GM19035 (cell line): Measurements from ENCODE around the gene SATB2.

Experiments
- ATAC-seq: cut with Tn5 transposase; IDR thresholded peaks from one replicate; pipeline ENCODE4 v1.9.1; 2021; ENCODE audit not compliant: unreplicated experiment

Gene SATB2

GRCh38 chr2:199405241-199405640 lies 52.5 kb downstream of the SATB2 start:
- no peak for ATAC-seq

GRCh38 chr2:199404841-199405240 lies 52.9 kb downstream of the SATB2 start:
- no peak for ATAC-seq

DNA sequence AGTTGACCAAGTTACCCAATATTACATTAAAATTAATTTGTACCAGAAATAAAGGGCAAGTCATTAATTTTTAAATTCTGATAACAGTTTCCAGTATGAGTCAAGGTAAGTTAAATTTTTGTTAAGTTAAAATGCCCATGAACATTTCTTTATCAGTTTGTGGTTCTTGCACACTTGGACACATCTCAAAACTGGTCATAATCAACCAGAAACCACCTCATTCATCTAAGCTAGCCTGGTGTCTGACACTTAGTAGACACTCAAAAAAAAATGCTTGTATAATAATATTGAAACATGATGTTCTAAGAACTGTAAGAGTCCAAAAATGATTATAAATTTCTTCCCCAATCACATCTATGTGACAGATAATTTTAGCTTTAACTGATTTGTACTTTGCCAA lies 62.4 kb downstream of the SATB2 start:
- ATAC-seq, result no peak

- ATAC-seq, result no peak
These were observed 65.4 kb downstream of the SATB2 start for GRCh38 chr2:199392363-199392762.

GRCh38 chr2:199388728-199389268 lies 68.9 kb downstream of the SATB2 start:
- no peak for ATAC-seq

DNA sequence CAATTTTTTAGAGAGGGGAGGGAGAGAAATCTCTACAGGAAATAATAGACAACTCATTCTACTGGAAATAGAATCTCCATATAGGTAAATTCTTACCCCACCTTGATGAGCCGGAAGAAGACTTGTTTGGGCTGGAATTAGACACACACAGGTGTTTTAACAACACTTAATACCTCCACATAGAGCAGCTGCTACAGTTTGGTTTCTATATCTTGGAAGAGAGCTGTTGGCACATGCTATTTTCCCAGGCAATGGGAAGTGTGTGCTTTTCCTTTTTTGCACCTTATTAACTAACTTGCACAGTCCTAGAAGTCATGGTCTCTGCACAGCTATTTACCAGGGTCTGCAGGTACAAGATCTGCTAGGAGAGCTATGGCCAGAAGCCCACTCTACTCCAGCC lies 73.7 kb downstream of the SATB2 start:
- ATAC-seq, result no peak

- no peak for ATAC-seq
These were observed 74.7 kb downstream of the SATB2 start for GRCh38 chr2:199383021-199383420.

- ATAC-seq, result no peak
These were observed 75.6 kb downstream of the SATB2 start for GRCh38 chr2:199382091-199382490.

DNA sequence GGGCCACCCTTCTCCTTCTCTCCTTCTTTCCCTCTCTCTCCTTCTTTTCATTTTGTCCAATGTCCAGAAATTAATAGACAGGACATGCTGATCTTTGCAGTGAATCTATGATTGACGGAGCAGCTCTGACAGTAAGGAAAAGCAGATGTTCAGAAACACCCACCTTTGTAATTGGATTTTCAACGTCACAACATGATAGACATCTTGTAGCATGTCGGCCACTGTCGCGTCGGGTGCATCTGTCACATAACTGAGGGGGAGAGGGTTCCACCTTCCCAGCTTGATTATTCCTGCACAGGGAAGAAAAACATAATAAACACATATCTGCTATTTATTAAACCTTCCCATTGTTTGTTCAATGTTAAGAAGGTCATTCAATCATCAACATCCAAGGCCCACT lies 76.2 kb downstream of the SATB2 start:
- no peak for ATAC-seq

- no peak for ATAC-seq
These were observed 78.6 kb downstream of the SATB2 start for GRCh38 chr2:199378948-199379650.

DNA sequence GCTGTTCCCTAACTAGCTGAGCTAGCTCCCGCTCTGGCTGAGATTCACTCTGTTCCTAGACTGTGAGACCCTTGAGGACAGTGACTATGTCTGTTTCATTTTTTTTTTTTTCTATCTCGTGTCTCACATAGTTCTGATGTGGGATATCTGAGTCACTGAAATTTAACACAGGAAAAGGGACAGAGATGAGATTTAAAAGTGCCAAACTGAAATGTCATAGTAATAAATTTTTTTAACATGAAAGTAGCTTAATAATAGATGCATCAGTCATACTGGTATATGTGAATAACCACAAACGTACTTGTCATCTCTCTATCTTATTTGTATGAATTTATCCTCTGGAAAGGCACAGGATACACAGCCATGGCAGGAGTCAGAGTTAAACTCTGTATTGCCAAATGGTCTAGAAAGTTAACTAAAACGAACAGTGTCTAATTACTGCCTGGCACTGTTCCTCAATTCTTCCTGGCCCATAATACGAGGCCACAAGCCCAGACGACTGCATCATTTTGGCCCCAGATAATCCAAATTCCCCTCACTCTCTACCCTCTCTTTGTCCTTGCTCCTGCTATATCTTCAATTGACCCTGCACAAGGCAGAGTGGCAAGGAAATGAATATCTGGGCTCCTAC lies 87.5 kb downstream of the SATB2 start:
- no peak for ATAC-seq

DNA sequence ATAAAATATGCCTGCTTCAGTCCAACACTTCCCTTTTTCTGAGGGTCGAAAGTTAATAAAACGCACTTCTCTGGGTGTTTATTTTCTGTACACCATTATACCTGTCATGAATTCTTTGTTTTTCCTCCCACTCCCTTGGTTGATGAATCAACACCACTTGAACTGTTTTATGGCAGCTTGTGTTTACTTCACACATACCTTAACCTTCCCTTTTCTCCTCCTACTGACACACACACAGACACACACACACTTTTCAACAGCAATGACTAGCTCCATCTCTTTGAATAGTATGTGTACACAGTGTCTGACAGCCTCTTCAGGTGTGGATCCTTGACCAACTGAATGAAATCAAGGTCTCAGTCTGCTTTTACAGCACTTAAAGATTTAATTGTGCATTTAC lies 91.3 kb downstream of the SATB2 start:
- no peak for ATAC-seq

DNA sequence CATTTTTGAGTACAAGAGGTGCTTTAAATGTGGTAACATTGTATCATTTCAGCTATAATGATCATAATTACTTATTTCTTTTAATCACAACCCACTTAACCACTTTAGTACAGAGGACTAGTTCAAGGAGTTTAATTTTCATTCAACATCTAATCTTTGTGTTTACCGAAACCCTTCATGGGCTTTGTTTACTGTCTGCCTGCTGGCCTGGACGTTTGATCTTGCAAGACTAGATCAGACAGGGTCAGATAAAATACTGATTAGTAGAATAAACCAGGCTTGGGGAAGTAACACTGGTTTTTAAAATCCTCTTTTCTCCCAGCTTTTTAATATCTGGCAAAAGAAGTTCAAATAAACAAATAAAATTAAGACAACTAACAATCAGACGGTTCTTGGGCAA lies 93.6 kb downstream of the SATB2 start:
- ATAC-seq, result no peak

- ATAC-seq, result no peak
These were observed 101.3 kb downstream of the SATB2 start for GRCh38 chr2:199356412-199356811.

GRCh38 chr2:199348871-199349270 lies 108.9 kb downstream of the SATB2 start:
- ATAC-seq, result no peak

DNA sequence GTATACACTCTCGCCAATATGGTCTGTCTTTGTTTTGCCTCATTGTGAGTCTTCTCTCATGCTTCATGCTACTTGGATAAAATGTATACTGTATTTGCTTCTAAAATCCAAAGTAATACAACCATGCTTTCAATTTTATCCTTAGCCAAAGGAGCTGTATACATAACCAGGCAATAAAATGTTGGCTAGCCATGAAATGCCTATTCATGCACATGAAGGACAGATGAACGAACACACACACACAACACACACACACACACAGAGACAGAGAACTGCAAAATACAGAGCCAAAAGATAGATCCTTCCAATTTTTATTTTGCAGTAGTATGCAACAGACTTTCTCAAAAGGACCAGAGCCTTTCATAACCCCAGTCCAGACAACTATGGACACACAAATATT lies 113.7 kb downstream of the SATB2 start:
- ATAC-seq, result no peak

- no peak for ATAC-seq
These were observed 115.4 kb downstream of the SATB2 start for GRCh38 chr2:199342334-199342733.

- ATAC-seq, result no peak
These were observed 116.6 kb downstream of the SATB2 start for GRCh38 chr2:199341123-199341522.

DNA sequence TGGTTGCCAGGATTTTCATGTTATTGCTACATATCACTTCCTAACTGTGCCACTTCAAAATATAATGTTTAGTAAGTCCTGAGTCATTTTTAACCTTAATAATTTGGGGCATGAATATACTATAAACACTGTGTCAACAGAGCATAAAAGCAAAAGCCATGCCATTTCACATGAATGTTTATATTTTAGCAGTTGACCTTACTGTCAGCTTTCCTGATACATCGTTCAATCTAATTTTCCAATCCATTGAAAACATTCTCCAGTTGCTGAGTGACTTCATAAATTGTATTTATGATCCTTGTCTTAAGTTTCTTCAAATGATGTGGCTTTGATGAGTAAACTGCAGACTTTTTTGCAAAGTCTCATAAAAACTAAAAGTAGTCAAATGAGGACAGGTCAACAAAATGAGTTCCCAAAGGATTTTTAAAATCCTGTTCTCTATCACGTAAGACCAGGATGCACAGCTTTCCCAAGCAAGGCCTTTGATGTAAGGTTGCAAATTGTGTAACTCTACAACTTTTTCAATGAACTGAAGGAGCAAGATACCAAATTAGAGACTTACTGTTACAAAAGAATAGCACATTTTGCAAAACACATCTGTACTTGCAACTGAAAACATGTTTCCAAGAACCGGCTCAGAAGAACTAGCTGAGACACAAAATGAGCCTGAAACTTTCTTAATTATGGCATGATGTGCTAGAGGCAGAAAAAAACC lies 117.7 kb downstream of the SATB2 start:
- no peak for ATAC-seq

GRCh38 chr2:199336546-199336945 lies 121.2 kb downstream of the SATB2 start:
- no peak for ATAC-seq

GRCh38 chr2:199335502-199335901 lies 122.2 kb downstream of the SATB2 start:
- ATAC-seq, result no peak

DNA sequence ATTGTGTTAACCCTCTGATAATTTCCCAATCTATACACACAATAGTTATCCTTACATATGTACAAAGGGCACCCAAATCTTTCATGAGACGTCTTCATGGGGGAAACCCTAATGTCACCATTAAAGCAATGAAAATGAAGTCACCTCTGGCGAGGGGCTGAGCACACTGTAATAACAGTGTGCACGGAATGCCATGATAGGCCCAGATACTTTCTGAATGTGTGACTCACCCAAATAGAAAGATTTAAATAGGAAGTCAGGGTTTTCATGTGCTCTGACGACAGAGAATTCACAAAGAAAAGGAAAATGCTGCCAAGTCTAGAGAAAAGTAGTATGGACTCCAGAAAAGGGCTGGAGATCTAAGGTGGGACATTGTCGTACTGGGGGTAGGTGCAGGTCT lies 128.3 kb downstream of the SATB2 start:
- no peak for ATAC-seq
